Fibroblast of lung (primary cell): ENCODE measurements around the gene VWDE. TPM values are rescaled to one million over a fixed set of nuclear protein-coding genes. Genes with fewer than 3 reads are reported as not detected.

ENCODE experiments used
- DNase-seq, 2 donors: peaks; one replicate each; pipeline versions ENCODE4 v3.0.0 to v3.0.0-alpha.2; 2010; ENCODE audit warnings: low read depth in 2 of 2
- H2AFZ ChIP-seq: 2 replicates; pipeline ENCODE4 v1.5.1; 2012; ENCODE audit warnings: low read length, control low read depth, inconsistent platforms
- H3K27ac ChIP-seq: 2 replicates; pipeline ENCODE4 v1.5.1; 2011; ENCODE audit warnings: low read length, control low read depth; ENCODE audit not compliant: insufficient read depth
- H3K27me3 ChIP-seq: 2 replicates; pipeline ENCODE4 v1.5.1; 2011; ENCODE audit warnings: mild to moderate bottlenecking, low read length; ENCODE audit not compliant: control insufficient read depth, insufficient read depth
- H3K36me3 ChIP-seq: 2 replicates; pipeline ENCODE4 v1.5.1; 2011; ENCODE audit warnings: low read length; ENCODE audit not compliant: control insufficient read depth, insufficient read depth
- H3K4me1 ChIP-seq: 2 replicates; pipeline ENCODE4 v1.5.1; 2011; ENCODE audit warnings: low read length; ENCODE audit not compliant: control insufficient read depth, insufficient read depth; ENCODE audit errors: extremely low read depth
- H3K4me2 ChIP-seq: 2 replicates; pipeline ENCODE4 v1.5.1; 2011; ENCODE audit warnings: low read length, control low read depth; ENCODE audit not compliant: insufficient read depth; ENCODE audit errors: extremely low read depth
- H3K4me3 ChIP-seq, 4 experiments: fragments of 200-600 bp in 1 of 4; sonication (generic) in 1 of 4; replicated peaks in 1 of 4; 2 replicates each; pipeline ENCODE4 v1.5.1; 2011 to 2016; ENCODE audit warnings: low read length in 4 of 4, low read depth in 3 of 4, mild to moderate bottlenecking in 3 of 4, control low read depth in 2 of 4, inconsistent platforms in 1 of 4, mixed read lengths in 1 of 4; ENCODE audit not compliant: insufficient read depth in 1 of 4; ENCODE audit errors: control extremely low read depth in 1 of 4
- H3K79me2 ChIP-seq: 2 replicates; pipeline ENCODE4 v1.5.1; 2012; ENCODE audit warnings: mild to moderate bottlenecking, low read length, inconsistent platforms; ENCODE audit not compliant: control insufficient read depth, insufficient read depth
- H3K9ac ChIP-seq: 2 replicates; pipeline ENCODE4 v1.5.1; 2011; ENCODE audit warnings: mild to moderate bottlenecking, low read length, control low read depth; ENCODE audit not compliant: insufficient read depth
- H3K9me3 ChIP-seq: 2 replicates; pipeline ENCODE4 v1.5.1; 2012; ENCODE audit warnings: low read depth, low read length; ENCODE audit not compliant: control insufficient read depth, insufficient read depth
- H4K20me1 ChIP-seq: 2 replicates; pipeline ENCODE4 v1.5.1; 2011; ENCODE audit warnings: low read length; ENCODE audit not compliant: control insufficient read depth, insufficient read depth; ENCODE audit errors: extremely low read depth
- CTCF ChIP-seq, 2 donors: IDR thresholded peaks in 1 of 2; conservative IDR thresholded peaks in 1 of 2; 1 replicate in 1 of 2; 2 replicates in 1 of 2; pipeline ENCODE4 v1.5.1; 2011 to 2012; ENCODE audit warnings: low read length in 2 of 2, control low read depth in 1 of 2, inconsistent platforms in 1 of 2, low read depth in 1 of 2, mild to moderate bottlenecking in 1 of 2
- EZH2 ChIP-seq: IDR thresholded peaks from 2 replicates; pipeline ENCODE4 v1.5.1; 2012; ENCODE audit warnings: low read length, control low read depth, mild to moderate bottlenecking; ENCODE audit errors: missing control alignments
- polyA plus RNA-seq, 2 donors: library from polyadenylated mRNA; depleted of rRNA in 1 of 2; stranded (reverse) in 1 of 2; unstranded in 1 of 2; fragments of >200 nt; gene quantifications; 2 replicates each; pipeline ENCODE4 v1.2.1, GENCODE V29; 2011 to 2012; ENCODE audit warnings: missing spikeins in 1 of 2
- total RNA-seq: library from RNA; depleted of rRNA; stranded (reverse); fragments of >200 nt; gene quantifications from 2 replicates; pipeline ENCODE4 v1.2.1, GENCODE V29; 2014

VWDE gene
- total and polyA plus RNA-seq, 2 donors (not counting 1 experiment from before 2014, with no cell fraction given) = 0.09 to 0.17 TPM

DNA sequence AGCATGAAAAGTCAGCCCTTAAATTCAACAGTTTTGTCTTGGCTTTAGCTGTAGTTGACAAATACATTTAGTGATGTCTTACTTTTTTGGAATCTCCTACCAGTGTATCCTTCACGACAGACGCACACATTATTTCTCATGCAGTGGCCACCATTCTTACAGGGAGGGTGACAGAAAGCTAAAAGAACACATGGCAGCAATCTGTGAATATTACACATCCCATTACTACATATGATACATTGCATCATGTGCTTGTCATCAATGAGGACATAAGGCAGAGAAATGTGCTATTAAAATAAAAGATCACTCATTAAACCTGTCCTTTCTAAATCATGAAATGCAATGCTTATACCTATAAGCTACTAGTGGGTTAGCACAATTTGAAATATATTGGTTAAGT is 66.6 kb downstream of the VWDE start:
- no peaks in the 10 kb centered on the region for H3K9me3 ChIP-seq
- H3K4me1 ChIP-seq = no peaks in the 10 kb centered on the region
- no peak overlapping the region for H3K27ac ChIP-seq
- no peaks in the 10 kb centered on the region for H3K36me3 ChIP-seq
- no peak overlapping the region for H3K4me3 ChIP-seq
- H2AFZ ChIP-seq = no peak overlapping the region
- no peak overlapping the region for H3K4me2 ChIP-seq
- H3K27me3 ChIP-seq = no peaks in the 10 kb centered on the region
- H3K79me2 ChIP-seq = no peaks in the 10 kb centered on the region
- no peak overlapping the region for H3K9ac ChIP-seq
- TF ChIP-seq EZH2 (no peak), CTCF (conservative IDR thresholded peaks at IDR 0.05 in 1 of 2, IDR thresholded peaks at IDR 0.05 in 1 of 2; ENCODE audit: low read depth in 1 of 2, low read length in 2 of 2) (no peak)
- peak in 1 of 2 donors; percentile 4 for DNase-seq
- H4K20me1 ChIP-seq = no peaks in the 10 kb centered on the region

GRCh38 chr7:12328888-12329770 is 74.5 kb downstream of the VWDE start:
- no peak overlapping the region for H2AFZ ChIP-seq
- no peaks in the 10 kb centered on the region for H3K79me2 ChIP-seq
- H3K9me3 ChIP-seq = no peaks in the 10 kb centered on the region
- no peak overlapping the region for H3K27ac ChIP-seq
- H3K27me3 ChIP-seq = no peaks in the 10 kb centered on the region
- DNase-seq = no peak
- TF ChIP-seq CTCF (conservative IDR thresholded peaks at IDR 0.05 in 1 of 2, IDR thresholded peaks at IDR 0.05 in 1 of 2; ENCODE audit: low read depth in 1 of 2, low read length in 2 of 2) (no peak), EZH2 (no peak)
- no peak overlapping the region for H3K4me2 ChIP-seq
- no peaks in the 10 kb centered on the region for H3K36me3 ChIP-seq
- H3K9ac ChIP-seq = no peak overlapping the region
- H4K20me1 ChIP-seq = no peaks in the 10 kb centered on the region
- no peaks in the 10 kb centered on the region for H3K4me1 ChIP-seq
- no peak overlapping the region for H3K4me3 ChIP-seq

DNA sequence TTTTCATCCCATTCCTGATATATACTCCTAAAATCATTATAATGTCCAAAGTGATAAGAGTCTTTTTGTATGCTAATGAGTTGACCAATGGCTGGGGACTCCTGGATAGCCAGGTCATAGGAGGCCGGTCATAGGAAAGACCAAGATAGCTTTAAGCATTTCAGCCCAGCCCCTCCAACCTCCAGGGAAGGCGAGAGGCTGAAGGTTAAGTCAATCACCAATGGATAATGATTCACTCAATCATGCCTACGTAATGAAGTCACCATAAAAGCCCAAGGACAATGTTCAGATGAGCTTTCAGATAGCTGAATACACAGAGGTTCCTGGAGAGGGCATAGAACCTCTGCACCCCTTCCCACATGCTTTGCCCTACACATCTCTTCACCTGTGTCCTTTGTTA is 75.7 kb downstream of the VWDE start:
- Histone ChIP-seq H3K36me3 (no peaks in the 10 kb centered on the region), H3K79me2 (no peaks in the 10 kb centered on the region), H3K4me1 (no peaks in the 10 kb centered on the region), H3K27me3 (no peaks in the 10 kb centered on the region), H3K4me3 (no peak overlapping the region), H3K9ac (no peak overlapping the region), H3K9me3 (no peaks in the 10 kb centered on the region), H4K20me1 (no peaks in the 10 kb centered on the region), H2AFZ (no peak overlapping the region), H3K4me2 (no peak overlapping the region), H3K27ac (no peak overlapping the region)
- no peak for TF ChIP-seq EZH2
- TF ChIP-seq CTCF (conservative IDR thresholded peaks at IDR 0.05 in 1 of 2, IDR thresholded peaks at IDR 0.05 in 1 of 2; ENCODE audit: low read depth in 1 of 2, low read length in 2 of 2) = no peak
- DNase-seq = no peak
